Coronary artery (tissue), 2 donors: ENCODE data around the gene SAFB.

ENCODE experiments used
- DNase-seq: peaks from one replicate; pipeline ENCODE4 v3.0.0-alpha.2; 2017; ENCODE audit warnings: low spot score
- H3K27ac ChIP-seq, 2 donors: fragments of 200-600 bp; sonication (generic); one replicate each; pipeline ENCODE4 v1.5.1; 2016 to 2019
- H3K4me3 ChIP-seq: fragments of 200-600 bp; sonication (generic); 2 replicates; pipeline ENCODE4 v1.5.1; 2016; ENCODE audit warnings: mild to moderate bottlenecking, moderate library complexity
- TF ChIP-seq, protein P1 (sequence below): fragments of 200-600 bp; sonication (generic); IDR thresholded peaks from one replicate; pipeline ENCODE4 v1.5.1; 2019; ENCODE audit warnings: antibody characterized with exemption

The SAFB gene

GRCh38 chr19:5677580-5677979 lies 54.7 kb downstream of the SAFB start:
- no peak for DNase-seq
- no peak overlapping the region for H3K4me3 ChIP-seq
- H3K27ac ChIP-seq = no peak overlapping the region
- TF ChIP-seq, protein P1, sequence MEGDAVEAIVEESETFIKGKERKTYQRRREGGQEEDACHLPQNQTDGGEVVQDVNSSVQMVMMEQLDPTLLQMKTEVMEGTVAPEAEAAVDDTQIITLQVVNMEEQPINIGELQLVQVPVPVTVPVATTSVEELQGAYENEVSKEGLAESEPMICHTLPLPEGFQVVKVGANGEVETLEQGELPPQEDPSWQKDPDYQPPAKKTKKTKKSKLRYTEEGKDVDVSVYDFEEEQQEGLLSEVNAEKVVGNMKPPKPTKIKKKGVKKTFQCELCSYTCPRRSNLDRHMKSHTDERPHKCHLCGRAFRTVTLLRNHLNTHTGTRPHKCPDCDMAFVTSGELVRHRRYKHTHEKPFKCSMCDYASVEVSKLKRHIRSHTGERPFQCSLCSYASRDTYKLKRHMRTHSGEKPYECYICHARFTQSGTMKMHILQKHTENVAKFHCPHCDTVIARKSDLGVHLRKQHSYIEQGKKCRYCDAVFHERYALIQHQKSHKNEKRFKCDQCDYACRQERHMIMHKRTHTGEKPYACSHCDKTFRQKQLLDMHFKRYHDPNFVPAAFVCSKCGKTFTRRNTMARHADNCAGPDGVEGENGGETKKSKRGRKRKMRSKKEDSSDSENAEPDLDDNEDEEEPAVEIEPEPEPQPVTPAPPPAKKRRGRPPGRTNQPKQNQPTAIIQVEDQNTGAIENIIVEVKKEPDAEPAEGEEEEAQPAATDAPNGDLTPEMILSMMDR = no peak

DNA sequence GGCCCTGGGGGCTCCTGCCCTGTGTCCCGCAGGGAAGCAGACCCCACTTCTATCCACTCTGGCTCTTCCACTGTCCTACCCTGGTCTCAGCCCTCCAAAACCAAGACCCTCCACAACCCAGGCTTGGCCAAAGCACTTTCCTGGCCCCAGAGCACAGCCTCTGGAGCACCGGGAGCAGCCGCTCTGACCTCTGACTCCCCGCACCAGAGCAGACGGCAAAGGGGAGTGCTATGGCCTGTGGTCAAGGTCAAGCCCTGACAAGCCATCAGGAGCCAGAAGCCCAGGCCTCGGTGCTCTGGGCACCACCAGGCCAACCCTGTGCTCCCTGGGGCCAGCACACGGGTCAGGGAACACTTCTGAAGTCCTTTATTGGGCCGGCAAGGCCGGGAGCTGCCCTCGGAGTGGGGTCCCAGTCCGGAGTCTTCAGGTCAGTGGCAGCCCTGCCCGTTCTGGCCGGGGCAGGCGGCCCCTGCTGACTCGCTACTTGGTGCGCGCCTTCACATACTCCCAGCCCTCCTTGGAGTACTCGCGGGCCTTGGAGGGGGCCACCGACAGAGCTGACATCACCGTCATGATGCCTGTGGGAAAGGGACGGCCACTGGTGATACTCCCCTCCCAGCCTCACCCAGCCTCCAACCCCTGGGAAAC lies 55.3 kb downstream of the SAFB start:
- DNase-seq = no peak
- Histone ChIP-seq H3K4me3 (no peak overlapping the region), H3K27ac (no peak overlapping the region)
- TF ChIP-seq, protein P1 = no peak

DNA sequence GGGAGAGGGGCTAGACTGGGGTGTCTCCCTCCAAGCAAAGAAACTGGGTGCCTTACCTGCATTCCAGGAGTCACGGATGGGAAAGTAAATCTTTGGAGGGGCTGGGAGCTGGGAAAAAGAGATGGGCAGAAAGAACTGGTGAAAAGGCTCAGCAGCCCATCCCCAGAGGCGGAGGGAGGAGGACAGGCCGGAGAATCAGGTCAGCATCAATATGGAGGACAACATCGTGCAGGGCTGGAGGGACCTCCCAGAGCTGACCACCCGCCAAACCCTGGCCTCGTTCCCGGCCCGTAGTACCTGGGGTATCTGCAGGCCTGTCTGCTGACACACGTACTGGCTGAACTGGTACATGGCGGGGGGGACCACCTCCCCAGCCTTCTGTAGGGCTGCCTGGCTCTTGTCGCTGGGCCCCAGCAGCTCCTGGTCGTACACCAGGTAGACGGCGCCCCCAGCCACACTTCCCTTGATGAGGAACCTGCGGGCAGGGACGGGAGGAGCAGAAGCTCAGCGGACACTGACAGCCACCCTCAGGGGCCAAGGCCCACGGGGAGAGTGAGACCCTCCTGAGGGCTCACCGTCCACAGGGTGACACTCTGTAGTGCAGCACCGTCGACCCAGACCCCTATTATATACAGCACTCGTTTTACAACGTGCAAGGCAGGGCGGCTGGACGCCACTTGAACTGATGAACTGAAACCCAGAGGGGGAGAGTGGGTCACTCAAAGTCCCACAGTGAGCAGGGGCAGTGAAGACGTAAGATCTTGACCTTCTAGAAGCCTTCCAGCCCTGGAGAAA lies 56.6 kb downstream of the SAFB start:
- TF ChIP-seq, protein P1 = no peak
- peak overlapping the region; percentile 89 to 94 for H3K27ac ChIP-seq
- H3K4me3 ChIP-seq = peak overlapping the region; percentile 93
- DNase-seq = no peak

DNA sequence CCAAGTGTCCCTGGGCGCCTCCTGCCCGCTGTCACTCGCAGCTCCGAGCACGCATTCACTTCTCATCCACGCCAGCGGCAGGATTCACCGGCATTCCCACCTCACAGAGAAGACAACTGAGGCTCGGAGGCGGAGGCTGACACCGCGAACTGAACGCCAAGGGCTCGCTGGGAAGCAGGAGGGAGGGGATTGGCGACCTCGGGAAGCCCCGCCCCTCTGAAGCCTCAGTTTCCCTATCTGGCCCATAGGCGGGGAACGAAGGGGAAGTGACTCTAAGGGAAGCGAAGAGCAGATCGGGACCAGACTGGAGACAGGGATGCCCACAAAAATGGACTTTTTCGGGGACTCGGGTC lies 57.2 kb downstream of the SAFB start:
- no peak for DNase-seq
- Histone ChIP-seq H3K4me3 (peak overlapping the region; percentile 93), H3K27ac (peak overlapping the region; percentile 89 to 94)
- TF ChIP-seq, protein P1 = no peak

DNA sequence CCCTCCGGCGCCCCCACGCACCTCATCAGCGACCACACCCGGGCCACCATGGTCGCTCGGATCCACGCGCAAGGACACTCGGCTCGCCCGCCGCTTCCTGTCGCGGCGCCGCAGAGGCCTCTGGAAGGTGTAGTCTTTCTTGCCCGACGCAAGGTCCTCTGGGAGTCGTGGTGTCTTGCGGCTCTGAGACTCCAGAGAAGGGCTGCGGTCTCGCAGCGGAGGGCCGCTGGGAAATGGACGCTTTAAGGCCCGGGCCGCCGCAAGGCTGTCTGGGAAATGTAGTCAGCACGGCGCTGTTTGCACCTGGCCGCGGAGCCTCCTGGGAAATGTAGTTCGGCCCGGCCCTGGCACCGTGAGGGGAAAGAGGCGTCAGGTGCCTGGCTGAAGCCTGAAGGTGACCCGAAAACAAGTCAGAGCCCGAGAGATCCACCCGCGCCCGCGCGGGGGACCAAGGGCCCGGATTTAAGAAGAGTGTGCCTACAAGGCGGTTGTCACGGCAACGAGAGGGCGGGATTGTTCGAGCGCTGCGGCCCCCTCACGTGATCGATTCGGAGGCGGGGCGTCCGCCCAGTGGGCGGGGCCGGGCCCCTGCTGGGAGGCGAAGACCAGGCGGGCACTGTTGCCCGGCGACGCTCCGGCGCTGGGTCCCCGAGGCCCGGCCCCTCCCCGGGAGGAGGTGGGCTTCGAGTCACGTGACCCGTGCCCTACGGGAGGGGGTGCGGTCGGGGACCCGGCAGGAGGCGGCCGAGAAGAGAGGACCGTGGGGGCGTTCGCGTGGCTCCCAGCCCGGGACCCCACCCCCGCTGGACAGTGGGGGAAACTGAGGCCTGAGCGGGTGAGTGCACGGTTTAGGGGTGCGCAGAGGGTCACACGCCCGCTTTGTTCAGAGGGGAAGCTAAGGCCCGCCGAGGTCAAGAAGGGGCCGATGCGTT lies 57.8 kb downstream of the SAFB start, which contains the start of the genes HSD11B1L and MICOS13:
TSS of gene HSD11B1L (plus strand) at position 591 of the 932 bp plus-strand sequence. CDS start 3,806 bp downstream, outside the sequence.
TSS of gene MICOS13 (minus strand) at position 80 of the 932 bp plus-strand sequence. CDS start at position 50, 30 bp downstream.
- Histone ChIP-seq H3K4me3 (peak within 1 kb of the TSS; percentile 93), H3K27ac (peak within 1 kb of the TSS; percentile 89 to 94)
- TF ChIP-seq, protein P1 = no peak
- DNase-seq = peak; percentile 99

GRCh38 chr19:5681391-5682106 lies 58.7 kb downstream of the SAFB start:
- peak overlapping the region; percentile 93 for H3K4me3 ChIP-seq
- TF ChIP-seq, protein P1 = no peak
- DNase-seq = peak; percentile 72
- peak overlapping the region in 1 of 2 donors; percentile 94 for H3K27ac ChIP-seq
